Fibroblast of pulmonary artery (primary cell): ENCODE measurements around the gene SLC25A20.

Experiments
- DNase-seq: peaks from one replicate; pipeline ENCODE4 v3.0.0-alpha.2; 2010; ENCODE audit warnings: low read depth
- H3K4me3 ChIP-seq: replicated peaks from 2 replicates; pipeline ENCODE4 v1.5.1; 2011; ENCODE audit warnings: low read depth, mild to moderate bottlenecking, control low read depth, low read length, moderate library complexity
- TF ChIP-seq, protein P1 (sequence below): IDR thresholded peaks from 2 replicates; pipeline ENCODE4 v1.5.1; 2011; ENCODE audit warnings: mild to moderate bottlenecking, control low read depth, low read length, inconsistent platforms; ENCODE audit errors: missing control alignments

Gene SLC25A20

DNA sequence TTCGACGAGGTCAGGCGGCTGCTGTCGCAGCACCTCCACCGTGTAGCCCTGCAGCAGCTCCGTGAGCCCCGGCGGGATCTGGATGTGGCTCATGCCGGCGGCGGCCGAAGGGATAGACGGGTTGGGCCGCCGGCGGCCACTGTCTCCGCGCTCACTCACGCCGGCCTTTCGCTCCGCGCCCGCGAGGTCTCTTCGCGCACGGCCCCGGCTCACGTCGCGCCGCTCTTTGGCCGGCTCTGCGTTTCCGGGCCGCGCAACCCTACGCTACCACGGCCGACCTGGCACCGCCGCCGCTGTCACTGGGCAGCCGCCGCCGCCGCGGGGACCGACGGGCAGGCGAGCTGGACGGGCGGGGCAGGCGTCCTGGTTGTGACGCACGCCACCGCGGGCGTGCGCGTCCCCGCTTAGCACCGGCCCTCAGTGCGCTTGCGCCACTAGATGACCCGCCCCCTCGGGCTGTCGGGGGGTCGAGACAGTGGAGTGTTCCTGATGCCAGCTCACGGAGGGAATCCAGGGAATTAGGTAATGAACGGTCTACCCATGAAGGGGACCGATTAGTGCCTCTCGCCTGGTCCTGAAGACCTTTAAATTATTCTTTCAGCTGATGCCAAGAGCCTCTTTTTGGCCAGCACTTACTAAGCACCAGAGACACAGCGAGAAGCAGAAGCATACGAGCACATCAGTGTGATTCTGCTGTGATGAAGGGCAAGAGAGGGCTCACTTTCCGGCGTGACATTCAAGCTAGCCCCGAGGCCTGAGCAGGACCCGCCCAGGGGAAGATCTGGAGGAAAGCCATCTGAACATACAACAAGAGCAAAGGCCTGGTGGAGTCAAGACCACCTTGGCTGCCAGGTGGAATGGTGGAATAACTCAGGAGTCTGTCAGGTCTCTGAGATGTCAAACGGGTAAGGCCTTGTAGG is 50.9 kb downstream of the SLC25A20 start, which contains the start of gene PRKAR2A:
TSS of gene PRKAR2A (minus strand) at position 371 of the 920 bp plus-strand sequence. CDS start at position 93, 278 bp downstream.
- peak within 1 kb of the TSS; percentile 77 for H3K4me3 ChIP-seq
- TF ChIP-seq, protein P1, sequence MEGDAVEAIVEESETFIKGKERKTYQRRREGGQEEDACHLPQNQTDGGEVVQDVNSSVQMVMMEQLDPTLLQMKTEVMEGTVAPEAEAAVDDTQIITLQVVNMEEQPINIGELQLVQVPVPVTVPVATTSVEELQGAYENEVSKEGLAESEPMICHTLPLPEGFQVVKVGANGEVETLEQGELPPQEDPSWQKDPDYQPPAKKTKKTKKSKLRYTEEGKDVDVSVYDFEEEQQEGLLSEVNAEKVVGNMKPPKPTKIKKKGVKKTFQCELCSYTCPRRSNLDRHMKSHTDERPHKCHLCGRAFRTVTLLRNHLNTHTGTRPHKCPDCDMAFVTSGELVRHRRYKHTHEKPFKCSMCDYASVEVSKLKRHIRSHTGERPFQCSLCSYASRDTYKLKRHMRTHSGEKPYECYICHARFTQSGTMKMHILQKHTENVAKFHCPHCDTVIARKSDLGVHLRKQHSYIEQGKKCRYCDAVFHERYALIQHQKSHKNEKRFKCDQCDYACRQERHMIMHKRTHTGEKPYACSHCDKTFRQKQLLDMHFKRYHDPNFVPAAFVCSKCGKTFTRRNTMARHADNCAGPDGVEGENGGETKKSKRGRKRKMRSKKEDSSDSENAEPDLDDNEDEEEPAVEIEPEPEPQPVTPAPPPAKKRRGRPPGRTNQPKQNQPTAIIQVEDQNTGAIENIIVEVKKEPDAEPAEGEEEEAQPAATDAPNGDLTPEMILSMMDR = no peak
- DNase-seq = peak; percentile 89

DNA sequence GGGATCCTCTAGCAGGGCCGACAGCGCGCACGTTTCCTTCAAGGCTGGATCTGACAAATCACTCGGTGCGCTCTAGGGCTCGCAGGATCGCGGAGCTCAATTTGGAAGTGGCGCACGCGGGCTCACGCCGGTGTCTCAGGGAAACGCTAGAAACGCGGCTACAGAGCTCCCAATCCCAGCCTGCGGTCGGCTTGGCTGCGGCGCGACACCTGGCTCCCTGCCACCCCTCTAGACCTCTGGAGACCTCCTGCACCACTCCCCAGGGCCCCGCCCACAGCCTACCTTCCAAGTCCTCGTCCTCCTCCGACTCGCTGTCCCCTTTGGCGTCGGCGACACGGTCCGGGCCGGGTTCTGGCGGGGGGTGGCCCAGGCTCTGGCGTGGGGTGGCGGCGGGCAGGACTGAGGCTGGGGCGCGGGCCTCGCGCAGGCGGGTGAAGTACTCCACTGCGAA is 51.6 kb downstream of the SLC25A20 start:
- DNase-seq = peak; percentile 79
- TF ChIP-seq, protein P1 = no peak

DNA sequence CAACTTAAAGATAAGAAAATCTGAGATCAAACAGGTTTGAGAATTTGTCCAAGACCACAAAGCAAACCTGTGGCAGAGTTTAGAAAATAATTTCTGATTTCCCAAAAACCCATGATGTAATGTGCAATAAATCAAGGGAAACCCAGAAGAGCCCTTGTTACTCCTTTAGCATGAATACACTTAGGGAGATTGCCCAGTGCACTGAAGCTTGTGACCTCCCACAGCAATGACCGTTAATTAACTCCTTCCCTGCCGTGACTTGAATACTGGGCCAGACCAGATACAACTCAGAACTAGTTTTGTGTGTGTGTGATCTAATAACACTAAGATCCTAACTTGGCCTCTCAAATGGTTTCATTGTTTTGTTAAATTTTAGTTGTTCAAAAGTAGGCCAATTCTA is 53.5 kb downstream of the SLC25A20 start:
- TF ChIP-seq, protein P1 = no peak
- no peak for DNase-seq
- H3K4me3 ChIP-seq = no peak overlapping the region

More for the DNA sequence above, 51.6 kb downstream of the SLC25A20 start:
- peak overlapping the region; percentile 77 for H3K4me3 ChIP-seq

DNA sequence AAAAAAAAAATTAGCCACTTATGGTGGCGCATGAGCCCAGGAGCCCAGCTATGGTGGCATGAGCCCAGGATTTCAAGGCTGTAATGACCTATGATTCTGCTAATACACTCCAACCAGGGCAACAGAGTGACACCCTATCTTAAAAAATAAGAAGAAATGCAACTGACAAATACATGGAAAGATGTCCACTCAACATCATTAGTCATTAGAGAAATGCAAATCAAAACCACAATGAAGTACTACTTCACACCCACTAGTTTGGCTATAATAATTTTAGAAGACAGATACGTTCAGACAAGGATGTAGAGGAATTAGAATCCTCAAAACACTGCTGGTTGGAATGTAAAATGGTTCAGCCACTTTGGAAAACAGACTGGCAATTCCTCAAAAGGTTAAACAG is 61.5 kb downstream of the SLC25A20 start:
- no peak overlapping the region for H3K4me3 ChIP-seq

DNA sequence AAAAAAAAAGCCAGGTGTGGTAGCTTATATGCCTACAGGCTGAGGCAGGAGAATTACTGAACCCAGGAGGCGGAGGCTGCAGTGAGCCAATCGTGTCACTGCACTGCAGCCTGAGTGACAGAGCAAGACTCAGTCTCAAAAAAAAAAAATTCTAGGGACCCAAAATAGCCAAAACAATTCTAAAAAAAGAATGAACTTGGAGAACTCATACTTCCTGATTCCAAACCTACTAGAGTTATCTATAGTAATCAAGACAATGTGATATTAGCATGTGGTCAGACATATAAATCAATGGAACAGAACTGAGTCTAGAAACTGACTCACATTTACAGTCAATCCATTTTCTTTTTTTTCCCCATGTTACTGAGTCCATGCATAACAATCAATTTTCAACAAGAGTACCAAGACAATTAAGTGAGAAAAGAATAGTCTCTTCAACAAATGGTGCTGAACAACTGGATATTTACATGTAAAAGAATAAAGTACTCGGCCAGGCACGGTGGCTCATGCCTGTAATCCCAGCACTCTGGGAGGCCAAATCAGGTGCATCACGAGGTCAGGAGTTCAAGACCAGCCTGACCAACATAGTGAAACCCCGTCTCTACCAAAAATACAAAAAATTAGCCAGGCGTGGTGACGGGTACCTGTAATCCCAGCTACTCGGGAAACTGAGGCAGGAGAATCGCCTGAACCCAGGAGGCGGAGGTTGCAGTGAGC is 62.9 kb downstream of the SLC25A20 start:
- no peak for DNase-seq
- TF ChIP-seq, protein P1 = no peak
- no peak overlapping the region for H3K4me3 ChIP-seq

More for the DNA sequence above, 61.5 kb downstream of the SLC25A20 start:
- TF ChIP-seq, protein P1 = no peak
- no peak for DNase-seq

DNA sequence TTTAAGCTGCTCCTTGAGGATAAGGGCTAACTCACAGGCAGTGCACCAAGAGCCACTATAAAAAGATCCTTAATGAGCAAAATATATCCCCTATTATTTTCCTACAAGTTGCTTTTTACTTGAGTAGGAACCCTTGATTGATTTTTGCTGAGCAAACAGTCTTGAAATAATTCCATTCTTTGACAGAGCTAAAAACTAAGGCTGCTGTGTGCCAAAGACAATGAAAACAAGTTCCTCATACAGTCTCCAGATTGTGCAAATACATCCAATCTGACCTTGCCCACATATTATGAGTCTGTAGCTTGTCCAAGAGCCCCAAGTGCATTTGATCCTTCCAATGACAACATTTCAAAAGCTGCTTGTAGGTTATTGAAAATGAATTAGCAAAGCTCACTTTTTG is 66.0 kb downstream of the SLC25A20 start:
- TF ChIP-seq, protein P1 = no peak
- DNase-seq = peak; percentile 33
- H3K4me3 ChIP-seq = no peak overlapping the region
